A549 treated with CpdA at 1 μM for 4 hours (cell line): ENCODE results near the gene FRZB. TPM values are rescaled to one million over a fixed set of nuclear protein-coding genes. Genes with fewer than 3 reads are reported as not detected.

Experiments
- total RNA-seq: library from RNA; stranded (reverse); fragments of 200-300 nt; extraction: Qiagen RNA extraction; gene quantifications from 5 replicates; pipeline ENCODE4 v1.2.3, GENCODE V29; 2022; ENCODE audit warnings: low read depth

The FRZB gene, protein sequence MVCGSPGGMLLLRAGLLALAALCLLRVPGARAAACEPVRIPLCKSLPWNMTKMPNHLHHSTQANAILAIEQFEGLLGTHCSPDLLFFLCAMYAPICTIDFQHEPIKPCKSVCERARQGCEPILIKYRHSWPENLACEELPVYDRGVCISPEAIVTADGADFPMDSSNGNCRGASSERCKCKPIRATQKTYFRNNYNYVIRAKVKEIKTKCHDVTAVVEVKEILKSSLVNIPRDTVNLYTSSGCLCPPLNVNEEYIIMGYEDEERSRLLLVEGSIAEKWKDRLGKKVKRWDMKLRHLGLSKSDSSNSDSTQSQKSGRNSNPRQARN
- total RNA-seq: 0.03 TPM in 1 of 5 replicates, not detected in the others

DNA sequence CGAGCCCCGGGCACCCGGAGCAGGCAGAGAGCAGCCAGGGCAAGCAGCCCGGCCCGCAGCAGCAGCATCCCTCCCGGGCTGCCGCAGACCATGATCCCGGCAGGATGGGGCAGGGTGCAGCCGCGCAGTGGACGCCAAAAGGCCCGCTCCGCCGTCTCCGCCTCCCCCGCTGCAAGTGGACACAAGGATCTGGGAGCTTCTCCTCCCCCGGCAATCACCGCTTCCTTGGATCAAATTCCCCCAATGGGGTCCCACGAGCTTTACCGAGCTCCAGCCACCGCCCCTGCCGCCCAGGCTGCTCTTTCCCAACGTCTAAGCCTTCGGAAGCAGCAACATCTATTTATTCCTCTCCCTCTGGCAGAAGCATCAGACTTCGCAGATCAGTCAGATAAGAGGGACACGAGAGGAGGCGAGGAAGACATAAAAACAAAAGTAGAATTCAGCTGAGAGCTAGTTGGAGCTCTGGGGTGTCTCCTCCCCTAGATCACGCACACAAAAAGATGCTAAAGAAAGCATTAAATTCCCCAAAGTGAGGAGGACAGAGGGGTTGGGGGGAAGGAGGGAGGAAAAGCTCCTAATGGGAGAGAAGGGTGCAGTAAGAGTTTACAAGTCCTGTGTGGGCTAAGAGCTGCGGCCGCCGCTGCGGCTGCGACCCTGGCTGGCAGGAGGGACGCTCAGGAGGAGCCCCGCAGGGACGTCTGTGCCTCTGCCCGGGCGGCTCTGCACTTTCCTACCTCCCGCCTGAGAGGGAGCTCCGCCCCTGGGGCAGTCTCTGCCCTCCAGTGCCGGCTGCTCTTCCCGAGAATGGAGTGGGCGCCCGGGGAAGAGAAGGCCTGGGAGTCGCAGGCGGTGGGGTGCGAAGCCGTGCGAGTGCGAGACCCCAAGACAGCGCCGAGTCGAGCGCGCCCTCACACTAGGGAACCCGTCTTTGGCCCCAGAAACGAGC is at the start of gene FRZB:
Gene FRZB, minus strand, starts transcription at position 177 of the 946 bp plus-strand sequence. Its CDS starts 85 bp downstream, at position 92.

Other genes with a start within 250 kb of the FRZB start
- gene DNAJC10, start 150.4 kb downstream of the FRZB start, total RNA-seq: 57.1 to 76.4 TPM (median 65.3 TPM) in 5 replicates
- 91.0 to 110 TPM (median 106 TPM) in 5 replicates for gene NCKAP1, start 171.8 kb upstream of the FRZB start, total RNA-seq
- gene DUSP19, start 212.1 kb upstream of the FRZB start, total RNA-seq: 0.57 to 1.3 TPM (median 0.61 TPM) in 5 replicates